H1 (cell line): ENCODE data around the gene SIN3B. TPM values are rescaled to one million over a fixed set of nuclear protein-coding genes. Genes with fewer than 3 reads are reported as not detected.

Experiments
- CTCF ChIA-PET: fragments of 300-600 bp; sonication (Branson Sonifier 250); formaldehyde crosslinking; loops from one replicate; lab custom pipeline; 2021; ENCODE audit not compliant: partially characterized antibody; lab: Charles Lee
- POLR2A ChIA-PET: fragments of 300-600 bp; sonication (Branson Sonifier 250); formaldehyde crosslinking; loops from one replicate; lab custom pipeline; 2021; ENCODE audit warnings: inconsistent platforms; ENCODE audit not compliant: partially characterized antibody; lab: Charles Lee
- DNase-seq, 2 experiments: peaks; one replicate each; pipeline versions ENCODE4 v3.0.0 to v3.0.0-alpha.2; 2010 to 2022; ENCODE audit warnings: low spot score in 2 of 2, low read depth in 1 of 2, mixed read lengths in 1 of 2
- FAIRE-seq: peaks from 2 replicates; lab custom pipeline; 2011; peaks lifted over from hg19 to GRCh38; lab: Jason Lieb, UNC
- H2AFZ ChIP-seq: 2 replicates; pipeline ENCODE4 v1.8.1; 2012; ENCODE audit warnings: low read length, inconsistent platforms
- H2AK5ac ChIP-seq: 2 replicates; pipeline ENCODE4 v1.6.1; 2013; ENCODE audit warnings: low read depth, low read length
- H2BK120ac ChIP-seq: replicated peaks from 2 replicates; pipeline ENCODE3; 2013; ENCODE audit warnings: low read depth, low read length, inconsistent platforms
- H2BK12ac ChIP-seq: 2 replicates; pipeline ENCODE4 v1.6.1; 2013; ENCODE audit warnings: low read depth, low read length
- H2BK15ac ChIP-seq: 2 replicates; pipeline ENCODE4 v1.6.1; 2013; ENCODE audit warnings: low read length
- H2BK20ac ChIP-seq: 2 replicates; pipeline ENCODE4 v1.6.1; 2013; ENCODE audit warnings: low read length
- H2BK5ac ChIP-seq: 2 replicates; pipeline ENCODE4 v1.6.1; 2013; ENCODE audit warnings: low read depth, low read length
- H3K14ac ChIP-seq: 2 replicates; pipeline ENCODE4 v1.6.1; 2013; ENCODE audit warnings: inconsistent platforms; ENCODE audit not compliant: insufficient read length
- H3K18ac ChIP-seq: 2 replicates; pipeline ENCODE4 v1.6.1; 2013; ENCODE audit warnings: low read length; ENCODE audit errors: extremely low read depth
- H3K23ac ChIP-seq: 2 replicates; pipeline ENCODE4 v1.6.1; 2013; ENCODE audit warnings: inconsistent platforms; ENCODE audit not compliant: insufficient read length
- H3K23me2 ChIP-seq: 2 replicates; pipeline ENCODE4 v1.6.1; 2013; ENCODE audit warnings: low read depth, low read length
- H3K27ac ChIP-seq: 2 replicates; pipeline ENCODE4 v1.6.1; 2011; ENCODE audit warnings: low read depth, low read length, inconsistent platforms
- H3K27me3 ChIP-seq, 4 experiments: replicated peaks in 1 of 4; 1 replicate in 1 of 4; 2 replicates in 3 of 4; pipeline versions ENCODE4 v1.6.1 to v1.8.1; 2011 to 2013; ENCODE audit warnings: low read length in 3 of 4, mild to moderate bottlenecking in 3 of 4, inconsistent platforms in 2 of 4, mixed read lengths in 2 of 4, moderate library complexity in 1 of 4; ENCODE audit not compliant: control insufficient read depth in 3 of 4, insufficient read depth in 3 of 4; ENCODE audit errors: extremely low read depth in 1 of 4
- H3K36me3 ChIP-seq, 4 experiments: 2 replicates each; pipeline versions ENCODE4 v1.6.1 to v1.8.1; 2011 to 2013; ENCODE audit warnings: mild to moderate bottlenecking in 4 of 4, low read length in 3 of 4, moderate library complexity in 2 of 4, control low read depth in 1 of 4, inconsistent platforms in 1 of 4; ENCODE audit not compliant: insufficient read depth in 4 of 4, control insufficient read depth in 2 of 4
- H3K4ac ChIP-seq: replicated peaks from 2 replicates; pipeline ENCODE3; 2013; ENCODE audit warnings: low read length, low read depth, mixed read lengths, inconsistent platforms; ENCODE audit not compliant: insufficient read length
- H3K4me1 ChIP-seq, 4 experiments: replicated peaks in 1 of 4; 1 replicate in 1 of 4; 2 replicates in 3 of 4; pipeline versions ENCODE4 v1.6.1 to v1.8.1; 2011 to 2013; ENCODE audit warnings: low read length in 3 of 4, inconsistent platforms in 2 of 4, mixed read lengths in 1 of 4; ENCODE audit not compliant: insufficient read depth in 4 of 4, control insufficient read depth in 3 of 4
- H3K4me2 ChIP-seq, 2 experiments: 2 replicates each; pipeline versions ENCODE4 v1.6.1 to v1.8.1; 2011 to 2013; ENCODE audit warnings: low read depth in 2 of 2, low read length in 2 of 2, control low read depth in 1 of 2, inconsistent platforms in 1 of 2, mild to moderate bottlenecking in 1 of 2; ENCODE audit not compliant: insufficient read depth in 1 of 2
- H3K4me3 ChIP-seq, 4 experiments: fragments of 200-600, 300-600 bp in 1 of 4; sonication (generic), shearing (Covaris generic), sonication (Bioruptor Twin) in 1 of 4; 2 replicates each; pipeline versions ENCODE4 v1.5.1 to v1.8.1; 2011 to 2016; ENCODE audit warnings: low read length in 4 of 4, low read depth in 3 of 4, control low read depth in 2 of 4, inconsistent platforms in 2 of 4, mild to moderate bottlenecking in 2 of 4, mixed read lengths in 1 of 4, moderate library complexity in 1 of 4; ENCODE audit not compliant: insufficient read depth in 2 of 4; ENCODE audit errors: extremely low read depth in 1 of 4
- H3K56ac ChIP-seq: replicated peaks from 2 replicates; pipeline ENCODE3; 2013; ENCODE audit warnings: low read depth, mild to moderate bottlenecking, mixed read lengths, low read length, inconsistent platforms; ENCODE audit not compliant: insufficient read length
- H3K79me1 ChIP-seq: 2 replicates; pipeline ENCODE4 v1.6.1; 2013; ENCODE audit warnings: low read depth, low read length, control low read depth
- H3K79me2 ChIP-seq, 2 experiments: 2 replicates each; pipeline versions ENCODE4 v1.6.1 to v1.8.1; 2012 to 2013; ENCODE audit warnings: low read length in 2 of 2, mild to moderate bottlenecking in 2 of 2, inconsistent platforms in 1 of 2; ENCODE audit not compliant: insufficient read depth in 2 of 2, control insufficient read depth in 1 of 2
- H3K9ac ChIP-seq, 4 experiments: replicated peaks in 1 of 4; 1 replicate in 1 of 4; 2 replicates in 3 of 4; pipeline versions ENCODE4 v1.6.1 to v1.8.1; 2011 to 2013; ENCODE audit warnings: low read depth in 3 of 4, low read length in 3 of 4, control low read depth in 2 of 4, mild to moderate bottlenecking in 2 of 4, moderate library complexity in 2 of 4, inconsistent platforms in 1 of 4; ENCODE audit errors: extremely low read depth in 1 of 4
- H3K9me3 ChIP-seq, 2 experiments: 2 replicates each; pipeline versions ENCODE4 v1.6.1 to v1.8.1; 2012 to 2013; ENCODE audit warnings: mild to moderate bottlenecking in 2 of 2, moderate library complexity in 2 of 2, control low read depth in 1 of 2, inconsistent platforms in 1 of 2, low read depth in 1 of 2, low read length in 1 of 2, mixed read lengths in 1 of 2; ENCODE audit not compliant: insufficient read depth in 2 of 2
- H4K20me1 ChIP-seq, 2 experiments: replicated peaks in 1 of 2; 2 replicates each; pipeline versions ENCODE3 to v1.8.1; 2011 to 2013; ENCODE audit warnings: inconsistent platforms in 2 of 2, low read length in 2 of 2, mild to moderate bottlenecking in 1 of 2; ENCODE audit not compliant: insufficient read depth in 2 of 2, control insufficient read depth in 1 of 2
- H4K5ac ChIP-seq: 2 replicates; pipeline ENCODE4 v1.6.1; 2013; ENCODE audit warnings: low read length, low read depth, mixed read lengths, inconsistent platforms; ENCODE audit not compliant: insufficient read length
- H4K8ac ChIP-seq: 2 replicates; pipeline ENCODE4 v1.8.0; 2013; ENCODE audit warnings: mild to moderate bottlenecking, moderate library complexity, low read length, inconsistent platforms; ENCODE audit not compliant: insufficient read depth; ENCODE audit errors: extremely low read depth
- H4K91ac ChIP-seq: replicated peaks from 2 replicates; pipeline ENCODE3; 2013; ENCODE audit warnings: low read length, mixed read lengths, inconsistent platforms; ENCODE audit not compliant: insufficient read length
- FOSL1 ChIP-seq: IDR thresholded peaks from 2 replicates; pipeline ENCODE4 v1.6.1; 2011; ENCODE audit warnings: mild to moderate bottlenecking, low read depth, low read length, moderate library complexity; ENCODE audit not compliant: insufficient read depth
- WGBS, 2 experiments: shearing (Covaris generic) in 1 of 2; methylation state at CpG; one replicate each; pipeline versions ENCODE4 v1.1.6 to v1.1.7; 2013 to 2015; ENCODE audit warnings: low lambda C conversion rate in 2 of 2, mixed read lengths in 2 of 2, inconsistent platforms in 1 of 2, low coverage in 1 of 2, missing lambda C conversion rate in 1 of 2; ENCODE audit not compliant: insufficient replicate concordance in 2 of 2, insufficient coverage in 1 of 2, insufficient read length in 1 of 2; ENCODE audit errors: extremely low coverage in 1 of 2, missing lambda C conversion rate in 1 of 2; 5-methylcytosine and 5-hydroxymethylcytosine counted together
- polyA plus RNA-seq, 7 experiments: library from polyadenylated mRNA; depleted of rRNA in 3 of 7; stranded (reverse) in 5 of 7; unstranded in 2 of 7; fragments of >200 nt in 5 of 7; fragments of 200-250 nt in 2 of 7; gene quantifications; 1 replicate in 5 of 7; 2 replicates in 1 of 7; 4 replicates in 1 of 7; pipeline versions ENCODE4 v1.2.1 to v1.2.3, GENCODE V29; 2011 to 2013; ENCODE audit warnings: missing spikeins in 2 of 7, mixed read lengths in 2 of 7
- total RNA-seq: library from RNA; stranded (reverse); fragmentation: NEBNext Ultra II Directional; extraction: Animal tissue kit (Norgen Biotek cat#: 25700); gene quantifications from 2 replicates; pipeline ENCODE4 v1.2.1, GENCODE V29; 2021

SIN3B gene
- total and polyA plus RNA-seq, 2 of the 8 experiments (the other 6 are each of a cell fraction or from before 2014, with no cell fraction given): 29.5 to 71.1 TPM

DNA sequence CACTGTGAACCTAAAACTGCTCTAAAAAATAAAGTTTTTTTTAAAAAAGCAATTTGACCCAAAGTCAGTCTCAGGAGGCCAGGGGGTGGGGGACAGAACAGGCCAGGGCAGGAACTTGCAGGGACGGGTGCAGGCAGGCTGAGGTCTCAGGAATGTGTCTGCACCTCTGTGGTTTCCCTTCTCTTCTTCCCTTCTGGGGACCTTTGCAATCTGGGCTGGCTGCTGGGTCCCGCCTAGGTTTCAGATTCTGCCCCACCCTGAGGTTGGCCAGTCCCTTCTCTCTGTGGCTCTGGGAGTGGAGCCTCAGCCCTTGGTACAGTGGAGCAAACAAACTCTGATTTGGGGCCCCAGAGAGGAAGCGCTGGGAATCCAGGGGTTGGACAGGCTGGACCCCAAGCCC is 54.3 kb downstream of the SIN3B start:
- Histone ChIP-seq H2AFZ (no peak overlapping the region), H3K4me2 (no peak overlapping the region)
- TF ChIP-seq FOSL1: no peak

More for the DNA sequence above, 54.3 kb downstream of the SIN3B start:
- H3K4ac ChIP-seq: no peak overlapping the region
- FAIRE-seq: no peak
- no peaks in the 10 kb centered on the region for H3K79me1 ChIP-seq
- H2BK120ac ChIP-seq: no peak overlapping the region
- no peak overlapping the region for H4K5ac ChIP-seq
- H3K18ac ChIP-seq: no peak overlapping the region
- H3K4me3 ChIP-seq: no peak overlapping the region
- H3K27me3 ChIP-seq: no peaks in the 10 kb centered on the region
- H3K4me1 ChIP-seq: no peaks in the 10 kb centered on the region
- no peak overlapping the region for H3K14ac ChIP-seq
- H3K9me3 ChIP-seq: peaks cover 4 to 19% of the 10 kb centered on the region in 2 experiments
- no peak overlapping the region for H2BK12ac ChIP-seq
- H3K56ac ChIP-seq: no peak overlapping the region
- H4K8ac ChIP-seq: no peak overlapping the region
- no peaks in the 10 kb centered on the region for H3K23me2 ChIP-seq
- no peak overlapping the region for H2AK5ac ChIP-seq
- no peak overlapping the region for H3K23ac ChIP-seq
- H4K91ac ChIP-seq: no peak overlapping the region
- H3K79me2 ChIP-seq: no peaks in the 10 kb centered on the region
- no peaks in the 10 kb centered on the region for H4K20me1 ChIP-seq
- peaks cover 5 to 16% (median 11%) of the 10 kb centered on the region in 4 experiments; a peak in 6 of 8 replicates for H3K36me3 ChIP-seq
- WGBS, 2 experiments: 73% methylated on average over 3 of the region's 3 CpGs; no CpG with 5 or more reads in 1 of the 2 experiments
- no peak for DNase-seq
- H2BK15ac ChIP-seq: no peak overlapping the region
- no peak overlapping the region for H3K27ac ChIP-seq
- no peak overlapping the region for H2BK20ac ChIP-seq
- H3K9ac ChIP-seq: no peak overlapping the region
- CTCF ChIA-PET: no interaction called here
- POLR2A ChIA-PET: interaction anchor here (0.6 kb wide), 1 partner anchor 58 kb away, joined by 6 read pairs; no protein-coding TSS in a partner anchor
- H2BK5ac ChIP-seq: no peak overlapping the region
